Ovary (tissue), 9 donors: ENCODE results near the gene NBPF3. TPM values are rescaled to one million over a fixed set of nuclear protein-coding genes. Genes with fewer than 3 reads are reported as not detected.

ENCODE experiments used
- DNase-seq, 5 donors: peaks; one replicate each; pipeline ENCODE4 v3.0.0-alpha.2; 2019 to 2020
- H3K27ac ChIP-seq, 2 donors: fragments of 200-600 bp; one replicate each; pipeline versions ENCODE4 v1.5.1 to v1.8.0; 2019 to 2022
- H3K27me3 ChIP-seq: fragments of 200-600 bp; one replicate; pipeline ENCODE4 v1.8.0; 2022
- H3K36me3 ChIP-seq: fragments of 200-600 bp; sonication (generic); one replicate; pipeline ENCODE4 v1.5.1; 2019
- H3K4me1 ChIP-seq: one replicate; pipeline ENCODE4 v1.8.1; 2013; ENCODE audit warnings: mild to moderate bottlenecking, moderate library complexity; ENCODE audit not compliant: insufficient read depth
- H3K4me3 ChIP-seq: fragments of 200-600 bp; sonication (generic); one replicate; pipeline ENCODE4 v1.5.1; 2017
- H3K9me3 ChIP-seq, 2 donors: fragments of 200-600 bp in 1 of 2; sonication (generic) in 1 of 2; one replicate each; pipeline versions ENCODE4 v1.5.1 to v1.8.1; 2013 to 2019; ENCODE audit warnings: mild to moderate bottlenecking in 1 of 2, moderate library complexity in 1 of 2
- EP300 ChIP-seq: sonication (generic); formaldehyde crosslinking; IDR thresholded peaks from one replicate; pipeline ENCODE4 v1.6.1; 2017; ENCODE audit warnings: antibody characterized with exemption
- POLR2A ChIP-seq: fragments of 450-650 bp; IDR thresholded peaks from one replicate; pipeline ENCODE4 v1.6.1; 2017; ENCODE audit warnings: antibody characterized with exemption, mild to moderate bottlenecking, moderate library complexity
- WGBS, 3 donors: extraction: QIAGEN DNeasy Blood & Tissue Kit in 1 of 3; methylation state at CpG; one replicate each; pipeline versions ENCODE4 v1.1.5 to v1.1.7; 2013 to 2017; 5-methylcytosine and 5-hydroxymethylcytosine counted together
- intact Hi-C, 4 donors: fragments of 100-400 bp; cut with DNase I; formaldehyde crosslinking; loops; one replicate each; pipeline versions ENCODE4 v1.11.0 to v1.15.1; 2022 to 2023
- polyA plus RNA-seq, 2 donors: library from polyadenylated mRNA; stranded (reverse); fragments of 200-250 nt in 1 of 2; fragments of 350-450 nt in 1 of 2; fragmentation: Illumina TruSeq in 1 of 2; extraction: RNeasy Lipid Tissue Mini Kit (QIAGEN cat#74804) in 1 of 2; gene quantifications; one replicate each; pipeline ENCODE4 v1.2.3, GENCODE V29; 2013 to 2014
- total RNA-seq, 7 donors: library from RNA; depleted of rRNA in 2 of 7; stranded (reverse); fragments of >200 nt in 2 of 7; fragmentation: NEBNext Ultra II Directional in 3 of 7; extraction: Animal tissue kit (Norgen Biotek cat#: 25700) in 3 of 7; gene quantifications; one replicate each; pipeline versions ENCODE4 v1.1.0 to v1.2.4, GENCODE V29; 2016 to 2023
- TF ChIP-seq, protein P1 (sequence below), 3 donors: fragments of 450-650 bp in 2 of 3; fragments of 200-600 bp in 1 of 3; IDR thresholded peaks; one replicate each; pipeline versions ENCODE4 v1.5.1 to v1.8.0; 2016 to 2022; ENCODE audit warnings: antibody characterized with exemption in 3 of 3, mild to moderate bottlenecking in 1 of 3
- donor health status: DM: no; HTN: no; CAD: no; lungs with moderate emphysema.
- donor health status: DM: no; HTN: no; CAD: no.
- donor health status: Bipolar disorder and iron deficiency.
- donor health status: DM: yes; HTN: yes; CAD: no.
- donor health status: DM: no; HTN: no; CAD: no.
- donor health status: DM: yes; HTN: yes; CAD: no.

Gene NBPF3
- total and polyA plus RNA-seq, 9 donors, result 4.2 to 11.1 (median 8.8) TPM

- Histone ChIP-seq H3K4me1 (no peaks in the 10 kb centered on the region), H3K9me3 (no peaks in the 10 kb centered on the region), H3K27me3 (no peaks in the 10 kb centered on the region), H3K27ac (no peak overlapping the region), H3K36me3 (no peaks in the 10 kb centered on the region), H3K4me3 (no peak overlapping the region)
- no peak for DNase-seq
- TF ChIP-seq EP300 (no peak), POLR2A (no peak)
- TF ChIP-seq, protein P1, sequence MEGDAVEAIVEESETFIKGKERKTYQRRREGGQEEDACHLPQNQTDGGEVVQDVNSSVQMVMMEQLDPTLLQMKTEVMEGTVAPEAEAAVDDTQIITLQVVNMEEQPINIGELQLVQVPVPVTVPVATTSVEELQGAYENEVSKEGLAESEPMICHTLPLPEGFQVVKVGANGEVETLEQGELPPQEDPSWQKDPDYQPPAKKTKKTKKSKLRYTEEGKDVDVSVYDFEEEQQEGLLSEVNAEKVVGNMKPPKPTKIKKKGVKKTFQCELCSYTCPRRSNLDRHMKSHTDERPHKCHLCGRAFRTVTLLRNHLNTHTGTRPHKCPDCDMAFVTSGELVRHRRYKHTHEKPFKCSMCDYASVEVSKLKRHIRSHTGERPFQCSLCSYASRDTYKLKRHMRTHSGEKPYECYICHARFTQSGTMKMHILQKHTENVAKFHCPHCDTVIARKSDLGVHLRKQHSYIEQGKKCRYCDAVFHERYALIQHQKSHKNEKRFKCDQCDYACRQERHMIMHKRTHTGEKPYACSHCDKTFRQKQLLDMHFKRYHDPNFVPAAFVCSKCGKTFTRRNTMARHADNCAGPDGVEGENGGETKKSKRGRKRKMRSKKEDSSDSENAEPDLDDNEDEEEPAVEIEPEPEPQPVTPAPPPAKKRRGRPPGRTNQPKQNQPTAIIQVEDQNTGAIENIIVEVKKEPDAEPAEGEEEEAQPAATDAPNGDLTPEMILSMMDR (IDR thresholded peaks at IDR 0.05), result no peak
- 79 to 87% (median 87%) methylated on average over 7 of the region's 7 CpGs for WGBS, 3 donors
- intact Hi-C loops, result no loop called here
These were observed 85.4 kb downstream of the NBPF3 start for GRCh38 chr1:21525340-21525717.

DNA sequence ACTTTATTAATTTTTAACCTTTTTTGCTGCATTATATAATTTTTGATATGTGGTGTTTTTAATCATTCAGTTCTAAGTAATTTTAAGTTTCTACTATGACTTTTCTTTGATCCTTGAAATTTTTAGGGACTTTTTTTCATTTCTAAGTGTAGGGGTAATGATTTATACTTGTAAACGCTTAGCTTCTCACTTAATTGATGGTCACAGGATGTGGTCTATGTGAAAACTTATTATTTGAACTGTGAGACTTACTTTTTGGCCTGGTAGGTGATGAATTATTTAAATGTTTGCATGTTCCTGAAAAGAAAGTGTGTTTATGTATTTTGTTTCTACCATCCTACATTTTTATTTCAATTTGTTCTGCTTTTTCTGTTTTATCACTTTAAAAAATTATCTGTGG is 86.5 kb downstream of the NBPF3 start:
- intact Hi-C loops, result no loop called here
- Histone ChIP-seq H3K36me3 (no peaks in the 10 kb centered on the region), H3K4me3 (no peak overlapping the region), H3K27ac (no peak overlapping the region), H3K9me3 (no peaks in the 10 kb centered on the region), H3K4me1 (no peaks in the 10 kb centered on the region), H3K27me3 (no peaks in the 10 kb centered on the region)
- no peak for DNase-seq
- WGBS, 3 donors, result 64 to 84% (median 78%) methylated on average over 1 of the region's 1 CpG
- no peak for TF ChIP-seq POLR2A
- TF ChIP-seq, protein P1 (IDR thresholded peaks at IDR 0.05), result no peak
- no peak for TF ChIP-seq EP300

DNA sequence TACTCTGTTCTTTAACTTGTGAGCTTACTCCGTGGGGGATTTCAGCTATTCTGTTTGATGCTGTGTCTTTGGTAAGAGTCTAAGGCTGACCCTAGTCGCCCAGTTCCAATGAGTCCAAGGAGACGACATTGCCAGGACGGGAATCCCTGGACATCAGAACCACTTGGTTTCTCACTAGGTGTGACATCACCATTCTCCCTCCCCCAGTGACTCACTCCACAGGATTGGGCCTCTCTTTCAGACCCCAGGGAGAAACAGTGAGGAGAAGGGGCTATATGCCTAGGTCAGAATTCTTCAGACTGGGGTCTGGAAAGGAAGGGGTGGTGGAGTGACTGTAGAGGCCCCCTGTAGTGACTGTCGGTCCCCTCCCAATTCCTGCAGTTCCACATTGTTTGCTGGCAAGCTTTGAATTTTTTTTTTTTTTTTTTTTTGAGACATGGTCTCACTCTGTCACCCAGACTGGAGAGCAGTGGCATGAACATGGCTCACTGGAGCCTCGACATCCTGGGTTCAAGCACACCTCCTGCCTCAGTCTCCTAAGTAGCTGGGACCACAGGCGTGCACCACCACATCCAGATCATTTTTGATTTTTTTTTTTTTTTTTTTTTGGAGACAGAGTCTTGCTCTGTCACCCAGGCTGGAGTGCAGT is 90.6 kb downstream of the NBPF3 start:
- Histone ChIP-seq H3K4me3 (no peak overlapping the region), H3K4me1 (no peaks in the 10 kb centered on the region), H3K27me3 (no peaks in the 10 kb centered on the region), H3K9me3 (no peaks in the 10 kb centered on the region), H3K36me3 (no peaks in the 10 kb centered on the region), H3K27ac (no peak overlapping the region)
- TF ChIP-seq EP300, result no peak
- TF ChIP-seq, protein P1 (IDR thresholded peaks at IDR 0.05), result no peak
- no peak for TF ChIP-seq POLR2A
- intact Hi-C loops, result no loop called here
- no peak for DNase-seq
- WGBS, 3 donors, result 78 to 87% (median 81%) methylated on average over 7 of the region's 7 CpGs

DNA sequence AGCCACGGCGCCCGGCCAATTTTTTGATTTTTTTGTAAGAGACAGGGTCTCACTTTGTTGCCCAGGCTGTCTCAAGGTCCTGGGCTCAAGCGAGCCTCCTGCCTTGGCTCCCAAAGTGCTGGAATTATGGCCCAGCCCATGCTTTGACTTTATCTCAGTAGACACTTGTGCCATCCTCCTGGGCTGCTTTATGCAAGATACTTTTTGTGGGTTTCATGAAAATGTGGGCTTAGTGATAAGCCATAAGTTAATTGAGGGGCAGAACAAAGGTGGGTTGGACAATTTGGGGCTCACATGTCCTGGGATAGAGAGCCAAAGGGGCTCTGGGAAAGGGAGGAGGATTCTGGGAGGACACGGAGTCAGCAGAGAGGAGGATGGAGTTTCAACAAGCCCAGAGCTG is 91.3 kb downstream of the NBPF3 start:
- no peaks in the 10 kb centered on the region for H3K9me3 ChIP-seq

More for the DNA sequence above, 91.3 kb downstream of the NBPF3 start:
- DNase-seq, result no peak
- intact Hi-C loops, result no loop called here
- Histone ChIP-seq H3K27ac (no peak overlapping the region), H3K4me1 (no peaks in the 10 kb centered on the region), H3K4me3 (no peak overlapping the region), H3K27me3 (no peaks in the 10 kb centered on the region), H3K36me3 (no peaks in the 10 kb centered on the region)
- 91 to 97% (median 94%) methylated on average over 5 of the region's 5 CpGs for WGBS, 3 donors
- TF ChIP-seq, protein P1 (IDR thresholded peaks at IDR 0.05), result no peak
- TF ChIP-seq EP300 (no peak), POLR2A (no peak)
